Femur (tissue), 1 donor: ENCODE results near the gene COA4.

Experiments
- DNase-seq: peaks from one replicate; pipeline ENCODE4 v3.0.0-alpha.2; 2017

COA4 gene

DNA sequence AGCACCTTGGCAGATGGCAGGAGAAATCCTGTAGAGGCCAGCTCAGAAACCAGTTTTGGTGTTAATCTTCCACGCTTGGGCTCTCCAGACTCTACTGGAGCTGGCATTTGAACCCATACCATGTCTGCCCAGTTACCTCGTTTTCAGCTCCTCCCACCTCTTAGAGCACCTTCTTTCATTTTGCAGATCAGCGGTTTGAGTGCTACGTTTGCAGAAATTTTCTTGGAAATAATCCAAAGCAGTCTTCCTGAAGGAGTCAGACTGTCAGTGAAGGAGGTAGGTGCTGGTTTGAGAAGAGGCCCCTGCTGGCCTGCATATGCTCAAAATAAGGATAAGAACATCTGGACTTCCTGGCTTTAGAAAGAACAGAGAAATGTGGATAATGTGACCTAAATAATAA, 13.7 kb downstream of the COA4 start:
- DNase-seq, result no peak

DNA sequence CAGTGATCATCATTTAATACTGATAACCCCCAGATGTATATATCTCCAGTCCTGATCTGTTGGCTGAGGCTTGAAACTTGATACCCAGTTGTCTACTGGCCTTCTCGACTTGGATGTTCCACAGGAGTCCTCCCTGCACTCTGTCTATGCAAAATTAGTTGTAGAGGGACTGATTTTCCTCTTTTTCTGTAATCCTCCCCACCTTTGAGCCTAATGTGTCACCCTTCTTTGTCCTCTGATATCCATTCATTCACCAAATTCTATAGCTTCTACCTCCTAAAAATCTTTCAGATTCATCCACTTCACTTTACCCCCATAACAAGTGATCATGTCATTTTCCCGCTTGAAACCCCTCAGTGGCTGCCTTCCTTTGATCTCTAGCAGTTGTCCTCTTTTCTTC, 16.4 kb downstream of the COA4 start:
- no peak for DNase-seq

DNA sequence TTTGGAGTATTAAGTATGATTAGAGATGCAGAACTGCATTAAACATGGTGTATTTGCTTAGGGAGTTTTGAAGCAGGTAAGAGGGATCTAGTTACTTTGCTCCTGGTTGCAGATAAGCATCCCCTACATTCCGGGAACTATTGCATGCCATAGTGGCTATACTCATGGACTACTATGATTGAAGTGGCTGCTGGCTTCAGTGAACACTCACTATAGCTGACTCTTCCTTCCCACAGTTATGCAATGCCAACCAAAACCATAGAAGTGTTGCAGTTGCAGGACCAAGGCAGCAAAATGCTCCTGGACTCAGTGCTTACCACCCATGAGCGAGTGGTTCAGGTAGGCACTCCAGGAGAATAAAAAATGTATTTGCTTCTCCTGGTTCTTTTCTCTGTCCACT, 17.0 kb downstream of the COA4 start:
- DNase-seq, result no peak

DNA sequence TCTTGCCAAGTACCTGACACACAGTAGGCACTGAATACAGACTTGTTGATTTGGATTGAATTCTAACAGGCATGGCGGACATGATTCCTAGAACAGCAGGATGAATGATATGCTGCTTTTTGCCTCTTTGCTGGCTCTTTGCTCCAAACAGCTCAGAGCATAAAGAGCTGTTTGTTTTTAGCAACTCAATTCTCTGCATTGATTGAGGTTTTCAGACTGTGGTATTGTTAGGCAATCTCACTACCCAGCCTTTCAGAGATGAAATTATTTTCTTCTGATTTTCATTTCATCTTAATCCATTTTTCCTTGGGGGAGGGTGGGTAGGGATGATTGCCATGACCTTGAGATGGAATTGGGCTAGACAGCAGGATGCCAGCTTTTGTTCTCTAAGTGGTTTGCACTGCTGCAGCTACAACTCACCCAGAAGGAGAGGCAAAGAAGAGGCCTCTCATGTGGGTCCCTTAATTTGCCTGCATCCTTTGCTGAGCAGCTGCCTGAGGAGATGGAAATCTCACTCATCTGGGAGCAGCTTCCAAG, 20.5 kb downstream of the COA4 start:
- no peak for DNase-seq

- no peak for DNase-seq
Measured at GRCh38 chr11:73854680-73855079, 22.0 kb downstream of the COA4 start.

DNA sequence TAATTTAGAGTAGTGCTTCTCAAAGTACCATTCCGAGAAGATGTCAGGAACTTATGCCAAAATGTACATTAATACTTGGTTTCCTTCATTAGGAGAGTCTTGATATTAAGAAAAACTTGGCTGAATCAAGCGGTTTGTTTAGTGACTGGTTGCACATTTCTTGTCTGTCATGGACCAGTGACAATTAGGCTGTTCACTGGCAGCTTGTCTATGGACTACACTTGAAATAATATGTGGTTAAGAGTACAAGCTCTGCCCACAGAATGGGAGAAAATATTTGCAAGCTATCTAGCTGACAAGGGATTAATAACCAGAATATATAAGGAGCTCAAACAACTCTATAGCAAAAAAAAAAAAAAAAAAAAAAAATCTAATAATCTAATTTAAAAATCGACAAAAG, 24.6 kb downstream of the COA4 start:
- DNase-seq, result no peak

- DNase-seq, result no peak
Measured at GRCh38 chr11:73851046-73851764, 25.4 kb downstream of the COA4 start.

DNA sequence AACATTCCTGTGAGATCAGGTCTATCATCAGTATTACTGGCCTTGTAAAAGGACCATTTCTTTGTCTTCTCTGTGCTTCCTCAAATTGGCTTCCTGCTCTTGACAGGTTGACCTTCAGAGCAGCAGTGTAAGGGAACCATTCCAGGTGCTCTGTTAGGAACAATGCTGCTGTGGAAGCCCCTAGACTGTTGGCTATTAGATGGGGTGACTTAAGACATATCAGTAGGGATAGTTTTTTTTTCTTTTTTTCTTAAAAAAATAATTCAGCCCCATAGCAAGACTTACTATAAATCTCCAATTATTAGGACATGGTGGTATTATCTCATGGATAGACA, 37.6 kb downstream of the COA4 start:
- no peak for DNase-seq

DNA sequence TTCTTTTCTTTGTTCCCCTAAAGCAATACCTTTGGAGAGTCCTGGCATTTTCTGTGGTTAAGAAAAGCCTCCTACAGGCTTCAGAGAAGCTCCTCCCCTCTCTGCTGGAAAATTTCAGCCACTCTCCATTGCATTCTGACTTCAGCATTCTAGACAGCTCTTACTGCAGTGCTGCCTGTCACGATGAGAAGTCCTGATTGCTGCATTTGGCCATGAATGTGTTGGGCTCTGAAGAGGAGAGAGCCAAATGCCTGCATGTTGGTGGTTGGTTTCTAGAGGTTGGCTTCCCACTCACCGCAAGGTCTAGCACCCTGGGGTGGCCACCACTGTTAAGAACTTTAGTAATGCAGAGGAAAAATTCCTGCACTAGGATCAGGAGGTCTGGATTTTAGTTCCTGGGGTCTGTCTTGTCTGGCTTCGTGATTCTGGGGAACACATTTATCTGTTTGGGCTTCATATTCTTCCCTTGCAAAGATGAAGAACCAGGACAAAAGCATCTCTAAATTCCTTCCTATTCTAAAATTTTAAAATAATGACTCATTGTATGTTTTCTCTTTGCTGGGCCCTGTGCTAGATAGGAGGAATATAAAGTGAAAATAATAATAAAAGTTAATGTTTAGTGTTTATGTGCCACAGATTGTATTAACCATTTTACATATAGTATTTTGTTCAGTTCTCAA, 38.1 kb downstream of the COA4 start:
- no peak for DNase-seq

DNA sequence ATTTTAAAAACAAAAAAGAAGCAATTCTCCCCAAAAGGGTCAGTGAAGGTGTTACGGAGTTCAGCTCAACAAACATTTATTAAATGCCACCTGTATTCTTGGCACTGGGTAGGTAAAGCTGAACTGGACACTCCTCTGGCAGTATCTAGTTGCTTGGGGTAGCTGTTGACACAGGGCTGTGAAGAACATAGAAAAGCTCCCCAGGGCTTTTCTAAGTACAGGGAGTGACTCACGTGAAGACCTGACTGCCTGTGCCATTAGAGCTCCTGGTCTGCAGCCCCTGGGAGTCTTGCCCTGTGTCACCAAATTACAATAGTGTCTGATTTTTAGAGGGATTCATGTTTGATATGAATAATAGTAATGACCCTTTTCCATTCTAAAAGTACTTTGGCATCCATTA, 43.6 kb downstream of the COA4 start:
- DNase-seq, result no peak

DNA sequence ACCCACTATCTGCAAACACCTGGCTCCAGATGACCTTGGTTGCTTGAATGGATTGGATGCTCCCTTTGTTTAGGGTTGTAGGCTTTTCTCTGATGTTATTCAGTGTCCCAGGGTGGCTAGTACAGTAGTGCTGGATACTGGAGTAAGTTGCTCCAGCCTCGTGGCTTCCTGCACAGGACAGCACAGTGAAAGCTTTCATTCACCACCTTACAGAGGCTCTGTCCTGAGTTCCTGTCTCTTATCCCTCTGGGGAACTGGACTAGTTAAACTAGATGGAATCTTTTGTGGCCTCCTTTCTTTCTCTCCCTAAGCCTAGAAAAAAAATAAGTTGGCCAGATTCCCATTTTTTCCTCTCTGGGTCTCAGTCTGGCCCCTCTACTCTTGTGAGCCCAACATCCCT, 46.4 kb downstream of the COA4 start:
- no peak for DNase-seq
